GM12878 (cell line): ENCODE data around the gene ZNF284. TPM values are rescaled to one million over a fixed set of nuclear protein-coding genes. Genes with fewer than 3 reads are reported as not detected.

ENCODE experiments used
- ATF7 ChIP-seq: fragments of 450-650 bp; IDR thresholded peaks from 2 replicates; pipeline ENCODE4 v1.6.1; 2016; ENCODE audit warnings: low read depth, mild to moderate bottlenecking
- CREB1 ChIP-seq: IDR thresholded peaks from 2 replicates; pipeline ENCODE4 v1.6.1; 2012; ENCODE audit warnings: low read depth, mild to moderate bottlenecking, inconsistent platforms
- DPF2 ChIP-seq: fragments of 450-650 bp; IDR thresholded peaks from 2 replicates; pipeline ENCODE4 v1.6.1; 2017; ENCODE audit warnings: mild to moderate bottlenecking
- FOS ChIP-seq: IDR thresholded peaks from 3 replicates; pipeline ENCODE4 v1.6.1; 2011; ENCODE audit warnings: borderline replicate concordance; ENCODE audit not compliant: insufficient read length; ENCODE audit errors: extremely low read depth
- GABPA ChIP-seq: IDR thresholded peaks from 2 replicates; pipeline ENCODE4 v1.6.1; 2014; ENCODE audit warnings: antibody characterized with exemption, low read depth, mild to moderate bottlenecking, inconsistent platforms
- IKZF1 ChIP-seq: fragments of 450-650 bp; conservative IDR thresholded peaks from 2 replicates; pipeline ENCODE4 v1.6.1; 2017; ENCODE audit warnings: antibody characterized with exemption, mild to moderate bottlenecking
- KLF5 ChIP-seq: fragments of 450-650 bp; IDR thresholded peaks from 2 replicates; pipeline ENCODE4 v1.6.1; 2014; ENCODE audit warnings: mild to moderate bottlenecking; ENCODE audit not compliant: partially characterized antibody
- MTA3 ChIP-seq: IDR thresholded peaks from 2 replicates; pipeline ENCODE4 v1.6.1; 2012; ENCODE audit warnings: low read length, inconsistent platforms, borderline replicate concordance
- NBN ChIP-seq: fragments of 450-650 bp; IDR thresholded peaks from 2 replicates; pipeline ENCODE4 v1.6.1; 2016
- NFIC ChIP-seq: IDR thresholded peaks from 2 replicates; pipeline ENCODE4 v1.6.1; 2012; ENCODE audit warnings: low read depth, mild to moderate bottlenecking, inconsistent platforms, low read length, moderate library complexity
- NFYA ChIP-seq: IDR thresholded peaks from 2 replicates; pipeline ENCODE4 v1.6.1; 2011; ENCODE audit warnings: low read depth, mild to moderate bottlenecking, low read length, improper control_type of control experiment, borderline replicate concordance
- NR2C1 ChIP-seq: fragments of 450-650 bp; IDR thresholded peaks from 2 replicates; pipeline ENCODE4 v1.6.1; 2017; ENCODE audit warnings: antibody characterized with exemption, mild to moderate bottlenecking, moderate library complexity
- POLR2AphosphoS5 ChIP-seq: IDR thresholded peaks from 2 replicates; pipeline ENCODE4 v1.6.1; 2011; ENCODE audit warnings: mild to moderate bottlenecking, low read length, inconsistent platforms
- POU2F2 ChIP-seq: IDR thresholded peaks from 3 replicates; pipeline ENCODE4 v1.6.1; 2011; ENCODE audit warnings: low read depth, mild to moderate bottlenecking, low read length, borderline replicate concordance
- RFX5 ChIP-seq: IDR thresholded peaks from 2 replicates; pipeline ENCODE4 v1.6.1; 2011; ENCODE audit warnings: low read depth, low read length, improper control_type of control experiment
- RUNX3 ChIP-seq: IDR thresholded peaks from 2 replicates; pipeline ENCODE4 v1.6.1; 2012; ENCODE audit warnings: low read length, inconsistent platforms
- SUZ12 ChIP-seq: fragments of 200-600 bp; sonication (generic); IDR thresholded peaks from one replicate; pipeline ENCODE4 v1.6.1; 2018; ENCODE audit warnings: antibody characterized with exemption, mild to moderate bottlenecking; ENCODE audit not compliant: unreplicated experiment
- YY1 ChIP-seq: IDR thresholded peaks from 2 replicates; pipeline ENCODE4 v1.6.1; 2011; ENCODE audit warnings: low read depth, mild to moderate bottlenecking, low read length
- ZNF207 ChIP-seq: fragments of 450-650 bp; IDR thresholded peaks from 2 replicates; pipeline ENCODE4 v1.6.1; 2014; ENCODE audit warnings: antibody characterized with exemption, mild to moderate bottlenecking, borderline replicate concordance
- ZZZ3 ChIP-seq: IDR thresholded peaks from 2 replicates; pipeline ENCODE4 v1.6.1; 2011; ENCODE audit warnings: low read depth; ENCODE audit not compliant: control insufficient read depth, insufficient read length
- polyA plus RNA-seq, 11 experiments: library from polyadenylated mRNA; depleted of rRNA in 4 of 11; unstranded in 6 of 11; stranded (reverse) in 5 of 11; fragments of >200 nt; fragmentation: Nextera tagmentation in 4 of 11; fragmentation: Illumina TruSeq in 1 of 11; extraction: Ambion mirVana in 4 of 11; extraction: Trizol in 1 of 11; gene quantifications; 1 replicate in 1 of 11; 2 replicates in 10 of 11; pipeline versions ENCODE4 v1.2.1 to v1.2.3, GENCODE V29; 2011 to 2016; ENCODE audit warnings: inconsistent platforms in 2 of 11, missing spikeins in 2 of 11, low read depth in 1 of 11
- total RNA-seq, 4 experiments: library from RNA; depleted of rRNA in 3 of 4; stranded (reverse); fragments of >200 nt in 3 of 4; fragmentation: Illumina TruSeq in 1 of 4; extraction: Trizol in 1 of 4; gene quantifications; 2 replicates each; pipeline versions ENCODE4 v1.2.1 to v1.2.3, GENCODE V29; 2013 to 2021
- TF ChIP-seq, protein P1 (sequence below): fragments of 450-650 bp; IDR thresholded peaks from 2 replicates; pipeline ENCODE4 v1.6.1; 2017; ENCODE audit warnings: mild to moderate bottlenecking
- TF ChIP-seq, protein P2 (sequence below): fragments of 150-350 bp; IDR thresholded peaks from 2 replicates; pipeline ENCODE4 v1.6.1; 2014; ENCODE audit warnings: mild to moderate bottlenecking, low read depth, low read length
- TF ChIP-seq, protein P3 (sequence below): fragments of 450-650 bp; IDR thresholded peaks from 2 replicates; pipeline ENCODE4 v1.6.1; 2017; ENCODE audit warnings: mild to moderate bottlenecking, moderate library complexity
- TF ChIP-seq, protein P4 (sequence below): fragments of 450-650 bp; IDR thresholded peaks from 2 replicates; pipeline ENCODE4 v1.6.1; 2017; ENCODE audit warnings: borderline replicate concordance

The ZNF284 gene
- total and polyA plus RNA-seq, 10 of the 15 experiments (the other 5 are each of a cell fraction or from before 2014, with no cell fraction given), result 0.35 to 1.7 (median 0.60) TPM

DNA sequence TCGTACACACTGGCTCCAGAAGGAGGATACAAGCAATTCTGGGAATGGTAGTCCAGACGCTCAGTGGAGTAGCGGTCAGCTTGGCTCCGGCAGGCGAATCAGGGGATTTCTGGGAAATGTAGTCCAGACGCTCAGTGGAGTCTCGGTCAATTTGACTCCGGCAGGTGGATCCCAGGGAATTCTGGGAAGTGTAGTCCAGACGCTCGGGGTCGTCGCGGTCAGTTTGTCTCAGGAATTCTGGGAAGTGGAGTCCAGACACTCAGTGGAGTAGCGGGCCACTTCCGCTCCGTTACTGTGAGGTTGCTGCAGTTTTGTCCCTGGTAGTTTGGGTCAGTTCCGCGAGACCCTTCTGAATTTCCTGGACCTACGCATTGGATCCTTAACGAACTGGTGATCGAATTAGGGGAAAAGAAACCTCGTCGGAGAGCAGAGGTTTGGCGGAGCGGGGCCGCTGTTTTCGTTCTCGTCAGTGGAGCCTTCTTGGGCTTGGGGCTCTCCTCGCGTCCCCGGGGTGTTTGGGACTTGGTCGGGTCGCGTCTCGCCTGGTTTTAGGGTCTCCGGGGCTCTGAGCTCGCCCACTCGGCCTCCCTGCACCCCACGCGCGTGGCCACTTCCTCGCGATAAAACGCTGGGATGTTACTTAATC lies 41.3 kb downstream of the ZNF284 start, which contains the start of gene ZNF225 (continued):
- TF ChIP-seq, protein P1, sequence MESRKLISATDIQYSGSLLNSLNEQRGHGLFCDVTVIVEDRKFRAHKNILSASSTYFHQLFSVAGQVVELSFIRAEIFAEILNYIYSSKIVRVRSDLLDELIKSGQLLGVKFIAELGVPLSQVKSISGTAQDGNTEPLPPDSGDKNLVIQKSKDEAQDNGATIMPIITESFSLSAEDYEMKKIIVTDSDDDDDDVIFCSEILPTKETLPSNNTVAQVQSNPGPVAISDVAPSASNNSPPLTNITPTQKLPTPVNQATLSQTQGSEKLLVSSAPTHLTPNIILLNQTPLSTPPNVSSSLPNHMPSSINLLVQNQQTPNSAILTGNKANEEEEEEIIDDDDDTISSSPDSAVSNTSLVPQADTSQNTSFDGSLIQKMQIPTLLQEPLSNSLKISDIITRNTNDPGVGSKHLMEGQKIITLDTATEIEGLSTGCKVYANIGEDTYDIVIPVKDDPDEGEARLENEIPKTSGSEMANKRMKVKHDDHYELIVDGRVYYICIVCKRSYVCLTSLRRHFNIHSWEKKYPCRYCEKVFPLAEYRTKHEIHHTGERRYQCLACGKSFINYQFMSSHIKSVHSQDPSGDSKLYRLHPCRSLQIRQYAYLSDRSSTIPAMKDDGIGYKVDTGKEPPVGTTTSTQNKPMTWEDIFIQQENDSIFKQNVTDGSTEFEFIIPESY, result no peak
- TF ChIP-seq YY1, result peak; percentile 79
- TF ChIP-seq MTA3, result no peak
- TF ChIP-seq, protein P2, sequence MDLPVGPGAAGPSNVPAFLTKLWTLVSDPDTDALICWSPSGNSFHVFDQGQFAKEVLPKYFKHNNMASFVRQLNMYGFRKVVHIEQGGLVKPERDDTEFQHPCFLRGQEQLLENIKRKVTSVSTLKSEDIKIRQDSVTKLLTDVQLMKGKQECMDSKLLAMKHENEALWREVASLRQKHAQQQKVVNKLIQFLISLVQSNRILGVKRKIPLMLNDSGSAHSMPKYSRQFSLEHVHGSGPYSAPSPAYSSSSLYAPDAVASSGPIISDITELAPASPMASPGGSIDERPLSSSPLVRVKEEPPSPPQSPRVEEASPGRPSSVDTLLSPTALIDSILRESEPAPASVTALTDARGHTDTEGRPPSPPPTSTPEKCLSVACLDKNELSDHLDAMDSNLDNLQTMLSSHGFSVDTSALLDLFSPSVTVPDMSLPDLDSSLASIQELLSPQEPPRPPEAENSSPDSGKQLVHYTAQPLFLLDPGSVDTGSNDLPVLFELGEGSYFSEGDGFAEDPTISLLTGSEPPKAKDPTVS, result no peak
- TF ChIP-seq POU2F2, result peak; percentile 66; the same call in 2 of the 3 replicates
- no peak for TF ChIP-seq NBN
- TF ChIP-seq IKZF1, result peak; percentile 100
- no peak for TF ChIP-seq NFYA
- no peak for TF ChIP-seq NFIC
- no peak for TF ChIP-seq ZNF207
- TF ChIP-seq RFX5, result no peak
- TF ChIP-seq, protein P3, sequence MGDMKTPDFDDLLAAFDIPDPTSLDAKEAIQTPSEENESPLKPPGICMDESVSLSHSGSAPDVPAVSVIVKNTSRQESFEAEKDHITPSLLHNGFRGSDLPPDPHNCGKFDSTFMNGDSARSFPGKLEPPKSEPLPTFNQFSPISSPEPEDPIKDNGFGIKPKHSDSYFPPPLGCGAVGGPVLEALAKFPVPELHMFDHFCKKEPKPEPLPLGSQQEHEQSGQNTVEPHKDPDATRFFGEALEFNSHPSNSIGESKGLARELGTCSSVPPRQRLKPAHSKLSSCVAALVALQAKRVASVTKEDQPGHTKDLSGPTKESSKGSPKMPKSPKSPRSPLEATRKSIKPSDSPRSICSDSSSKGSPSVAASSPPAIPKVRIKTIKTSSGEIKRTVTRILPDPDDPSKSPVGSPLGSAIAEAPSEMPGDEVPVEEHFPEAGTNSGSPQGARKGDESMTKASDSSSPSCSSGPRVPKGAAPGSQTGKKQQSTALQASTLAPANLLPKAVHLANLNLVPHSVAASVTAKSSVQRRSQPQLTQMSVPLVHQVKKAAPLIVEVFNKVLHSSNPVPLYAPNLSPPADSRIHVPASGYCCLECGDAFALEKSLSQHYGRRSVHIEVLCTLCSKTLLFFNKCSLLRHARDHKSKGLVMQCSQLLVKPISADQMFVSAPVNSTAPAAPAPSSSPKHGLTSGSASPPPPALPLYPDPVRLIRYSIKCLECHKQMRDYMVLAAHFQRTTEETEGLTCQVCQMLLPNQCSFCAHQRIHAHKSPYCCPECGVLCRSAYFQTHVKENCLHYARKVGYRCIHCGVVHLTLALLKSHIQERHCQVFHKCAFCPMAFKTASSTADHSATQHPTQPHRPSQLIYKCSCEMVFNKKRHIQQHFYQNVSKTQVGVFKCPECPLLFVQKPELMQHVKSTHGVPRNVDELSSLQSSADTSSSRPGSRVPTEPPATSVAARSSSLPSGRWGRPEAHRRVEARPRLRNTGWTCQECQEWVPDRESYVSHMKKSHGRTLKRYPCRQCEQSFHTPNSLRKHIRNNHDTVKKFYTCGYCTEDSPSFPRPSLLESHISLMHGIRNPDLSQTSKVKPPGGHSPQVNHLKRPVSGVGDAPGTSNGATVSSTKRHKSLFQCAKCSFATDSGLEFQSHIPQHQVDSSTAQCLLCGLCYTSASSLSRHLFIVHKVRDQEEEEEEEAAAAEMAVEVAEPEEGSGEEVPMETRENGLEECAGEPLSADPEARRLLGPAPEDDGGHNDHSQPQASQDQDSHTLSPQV, result no peak
- TF ChIP-seq GABPA, result peak; percentile 90
- peak; percentile 84 for TF ChIP-seq CREB1
- no peak for TF ChIP-seq SUZ12
- TF ChIP-seq ZZZ3, result no peak
- TF ChIP-seq ATF7, result no peak
- TF ChIP-seq, protein P4, sequence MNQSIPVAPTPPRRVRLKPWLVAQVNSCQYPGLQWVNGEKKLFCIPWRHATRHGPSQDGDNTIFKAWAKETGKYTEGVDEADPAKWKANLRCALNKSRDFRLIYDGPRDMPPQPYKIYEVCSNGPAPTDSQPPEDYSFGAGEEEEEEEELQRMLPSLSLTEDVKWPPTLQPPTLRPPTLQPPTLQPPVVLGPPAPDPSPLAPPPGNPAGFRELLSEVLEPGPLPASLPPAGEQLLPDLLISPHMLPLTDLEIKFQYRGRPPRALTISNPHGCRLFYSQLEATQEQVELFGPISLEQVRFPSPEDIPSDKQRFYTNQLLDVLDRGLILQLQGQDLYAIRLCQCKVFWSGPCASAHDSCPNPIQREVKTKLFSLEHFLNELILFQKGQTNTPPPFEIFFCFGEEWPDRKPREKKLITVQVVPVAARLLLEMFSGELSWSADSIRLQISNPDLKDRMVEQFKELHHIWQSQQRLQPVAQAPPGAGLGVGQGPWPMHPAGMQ, result no peak
- no peak for TF ChIP-seq KLF5
- no peak for TF ChIP-seq DPF2
- TF ChIP-seq NR2C1, result peak; percentile 96
- TF ChIP-seq POLR2AphosphoS5, result peak; percentile 55; the same call in 1 of the 2 replicates
- peak; percentile 91 for TF ChIP-seq RUNX3
- no peak for TF ChIP-seq FOS
